ENCODE results near the gene RINT1. TPM values are rescaled to one million over a fixed set of nuclear protein-coding genes. Genes with fewer than 3 reads are reported as not detected.

The RINT1 gene
- total and polyA plus RNA-seq, 2 of the 13 experiments (the other 11 are each of a cell fraction or from before 2014, with no cell fraction given) = 14.7 to 19.3 TPM

Other genes starting within 250 kb of the RINT1 start
- gene SRPK2, start 143.3 kb upstream of the RINT1 start, total RNA-seq (2016; rRNA removed; fragmentation: Illumina TruSeq; extraction: Trizol) = 22.3 and 31.5 TPM in 2 replicates
- 9.5 and 10.1 TPM in 2 replicates for gene SRPK2, start 143.3 kb upstream of the RINT1 start, polyA plus RNA-seq (2011; rRNA removed)
- gene PUS7, start 9.9 kb upstream of the RINT1 start, total RNA-seq (2016; rRNA removed; fragmentation: Illumina TruSeq; extraction: Trizol) = 41.2 and 47.2 TPM in 2 replicates
- 14.4 and 16.6 TPM in 2 replicates for gene PUS7, start 9.9 kb upstream of the RINT1 start, polyA plus RNA-seq (2011; rRNA removed)
- gene EFCAB10, start 49.3 kb downstream of the RINT1 start, total RNA-seq (2016; rRNA removed; fragmentation: Illumina TruSeq; extraction: Trizol) = 0.34 and 0.40 TPM in 2 replicates
- gene EFCAB10, start 49.3 kb downstream of the RINT1 start, polyA plus RNA-seq (2011; rRNA removed) = not detected in 2 replicates